ENCODE measurements around the gene DNAJA4.

GRCh38 chr15:78255421-78256043 lies 8.8 kb upstream of the DNAJA4 start:
- no peak for TF ChIP-seq ZNF585B (tag by site-specific recombination; IDR thresholded peaks at IDR 0.05)
- no peak for TF ChIP-seq MYNN (tag by site-specific recombination; IDR thresholded peaks at IDR 0.05; ENCODE audit: borderline replicate concordance)
- no peak for TF ChIP-seq SP3 (tag by site-specific recombination; IDR thresholded peaks at IDR 0.05)
- TF ChIP-seq ZNF138 (tag by site-specific recombination; IDR thresholded peaks at IDR 0.05; ENCODE audit: borderline replicate concordance): no peak
- no peak for TF ChIP-seq ZNF274 (IDR thresholded peaks at IDR 0.05; ENCODE audit: low read length)
- TF ChIP-seq ZNF274 (tag by site-specific recombination; IDR thresholded peaks at IDR 0.05; ENCODE audit: borderline replicate concordance): no peak
- TF ChIP-seq ZNF658 (tag by site-specific recombination; IDR thresholded peaks at IDR 0.05): no peak
- no peak for TF ChIP-seq CTCF (tag by site-specific recombination; IDR thresholded peaks at IDR 0.05)
- TF ChIP-seq ZNF670 (tag by site-specific recombination; IDR thresholded peaks at IDR 0.05; ENCODE audit: low read depth): no peak
- no peak for TF ChIP-seq HOXA7 (CRISPR knock-in tag; IDR thresholded peaks at IDR 0.05; ENCODE audit: borderline replicate concordance)
- no peak for TF ChIP-seq SP2 (tag by site-specific recombination; IDR thresholded peaks at IDR 0.05)
- TF ChIP-seq ZNF560 (tag by site-specific recombination; IDR thresholded peaks at IDR 0.05; ENCODE audit: borderline replicate concordance): 0 out of 2 replicates have a peak, but pooled peaks have one; percentile 24

All from HEK293 (cell line).